GM13976 (cell line): Measurements from ENCODE around the gene CAMSAP2.

ENCODE experiments used
- DNase-seq: peaks from one replicate; pipeline ENCODE4 v3.0.0; 2012; ENCODE audit warnings: low spot score
- in situ Hi-C: fragments of 300-500 bp; cut with MboI; formaldehyde crosslinking; loops from one replicate; pipeline ENCODE4 v1.12.0; 2022; ENCODE audit warnings: low sequenced_read_pairs, mixed read lengths, inconsistent platforms; ENCODE audit not compliant: unreplicated experiment
- TF ChIP-seq, protein P1 (sequence below): IDR thresholded peaks from 2 replicates; pipeline ENCODE4 v1.5.1; 2012; ENCODE audit warnings: borderline replicate concordance, mild to moderate bottlenecking; ENCODE audit not compliant: insufficient read depth; ENCODE audit errors: extremely low read depth, missing control alignments, control extremely low read depth

Gene CAMSAP2

DNA sequence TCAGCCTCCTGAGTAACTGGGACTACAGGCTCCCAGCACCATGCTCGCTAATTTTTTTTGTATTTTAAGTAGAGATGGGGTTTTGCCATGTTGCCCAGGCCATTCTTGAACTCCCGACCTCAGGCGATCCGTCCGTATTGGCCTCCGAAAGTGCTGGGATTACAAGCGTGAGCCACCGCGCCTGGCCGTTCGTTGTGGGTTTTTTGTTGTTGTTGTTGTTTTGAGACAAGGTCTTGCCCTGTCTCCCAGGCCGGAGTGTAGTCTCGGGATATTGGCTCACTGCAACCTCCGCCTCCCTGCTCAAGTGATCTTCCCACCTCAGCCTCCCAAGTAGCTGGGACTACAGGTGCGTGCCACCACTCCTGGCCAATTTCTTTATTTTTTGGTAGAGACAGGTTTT lies 151.3 kb downstream of the CAMSAP2 start:
- TF ChIP-seq, protein P1, sequence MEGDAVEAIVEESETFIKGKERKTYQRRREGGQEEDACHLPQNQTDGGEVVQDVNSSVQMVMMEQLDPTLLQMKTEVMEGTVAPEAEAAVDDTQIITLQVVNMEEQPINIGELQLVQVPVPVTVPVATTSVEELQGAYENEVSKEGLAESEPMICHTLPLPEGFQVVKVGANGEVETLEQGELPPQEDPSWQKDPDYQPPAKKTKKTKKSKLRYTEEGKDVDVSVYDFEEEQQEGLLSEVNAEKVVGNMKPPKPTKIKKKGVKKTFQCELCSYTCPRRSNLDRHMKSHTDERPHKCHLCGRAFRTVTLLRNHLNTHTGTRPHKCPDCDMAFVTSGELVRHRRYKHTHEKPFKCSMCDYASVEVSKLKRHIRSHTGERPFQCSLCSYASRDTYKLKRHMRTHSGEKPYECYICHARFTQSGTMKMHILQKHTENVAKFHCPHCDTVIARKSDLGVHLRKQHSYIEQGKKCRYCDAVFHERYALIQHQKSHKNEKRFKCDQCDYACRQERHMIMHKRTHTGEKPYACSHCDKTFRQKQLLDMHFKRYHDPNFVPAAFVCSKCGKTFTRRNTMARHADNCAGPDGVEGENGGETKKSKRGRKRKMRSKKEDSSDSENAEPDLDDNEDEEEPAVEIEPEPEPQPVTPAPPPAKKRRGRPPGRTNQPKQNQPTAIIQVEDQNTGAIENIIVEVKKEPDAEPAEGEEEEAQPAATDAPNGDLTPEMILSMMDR = no peak
- in situ Hi-C loops = no loop called here
- DNase-seq = no peak

DNA sequence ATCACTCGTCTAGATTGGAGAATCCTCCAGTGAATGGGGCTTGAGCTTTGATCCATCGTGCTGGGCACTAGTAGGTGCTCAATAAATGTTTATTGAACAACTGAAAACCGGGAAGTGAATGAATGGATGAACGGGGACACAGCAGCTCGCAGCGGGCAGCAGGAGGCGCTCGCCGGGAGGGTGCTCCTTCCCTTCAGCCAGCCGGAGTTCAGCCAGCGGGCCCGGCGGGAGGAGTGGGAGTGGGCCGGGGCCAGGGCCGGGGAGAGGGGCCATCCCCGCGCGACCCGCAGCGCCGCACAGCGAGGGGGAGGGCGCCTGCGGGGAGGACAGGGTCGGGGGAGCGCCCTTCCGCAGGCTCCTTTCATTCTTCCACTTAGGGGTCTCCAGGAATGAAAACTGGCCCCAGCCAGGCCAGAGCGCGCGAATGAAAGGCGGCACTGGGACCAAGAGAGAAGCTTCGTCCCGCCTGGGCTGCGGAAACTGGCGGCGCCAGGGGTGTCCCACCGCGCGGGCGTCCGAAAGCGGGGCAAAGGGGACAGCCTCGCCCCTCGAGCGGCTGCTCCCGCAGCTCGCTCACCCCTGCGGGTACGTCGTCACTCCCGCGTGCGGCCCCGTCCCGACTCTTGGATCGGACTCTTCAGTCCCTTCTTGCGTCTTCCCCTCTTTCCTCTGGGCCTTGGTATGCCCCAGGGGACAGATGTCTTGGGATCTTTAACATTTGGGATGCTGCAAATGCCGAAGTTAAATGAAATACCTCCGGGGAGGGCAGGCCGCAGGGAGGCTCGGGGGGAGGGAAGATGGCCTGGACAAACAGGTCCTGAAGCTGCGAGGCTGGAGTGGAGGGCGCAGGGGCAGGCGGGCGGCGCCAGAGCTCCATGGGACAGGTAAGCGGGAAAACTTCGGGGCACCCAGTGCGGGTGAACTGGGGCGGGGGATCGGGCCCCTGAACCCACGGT lies 152.4 kb downstream of the CAMSAP2 start:
- DNase-seq = peak; percentile 71
- in situ Hi-C loops = no loop called here
- TF ChIP-seq, protein P1 = peak; percentile 57

DNA sequence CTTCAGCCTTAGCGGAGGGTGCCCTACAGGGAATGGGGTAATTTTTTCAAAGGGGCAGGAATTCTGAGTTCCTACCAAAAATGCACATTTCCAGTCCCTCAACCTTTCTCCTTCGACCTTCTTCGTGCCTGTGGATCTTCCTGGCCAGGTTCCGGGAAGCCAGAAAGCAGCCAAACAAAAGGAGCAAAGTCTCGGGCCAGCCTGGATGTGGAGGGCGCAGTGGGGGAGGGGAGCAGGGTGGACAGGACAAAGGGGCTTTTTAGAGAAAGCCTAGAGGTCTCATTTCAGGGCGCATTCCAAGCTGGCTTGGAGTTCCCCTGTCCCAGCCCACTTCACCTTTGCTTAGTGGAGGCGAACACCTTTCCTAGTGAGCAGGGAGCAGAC lies 153.1 kb downstream of the CAMSAP2 start:
- in situ Hi-C loops = no loop called here
- DNase-seq = no peak
- TF ChIP-seq, protein P1 = no peak

DNA sequence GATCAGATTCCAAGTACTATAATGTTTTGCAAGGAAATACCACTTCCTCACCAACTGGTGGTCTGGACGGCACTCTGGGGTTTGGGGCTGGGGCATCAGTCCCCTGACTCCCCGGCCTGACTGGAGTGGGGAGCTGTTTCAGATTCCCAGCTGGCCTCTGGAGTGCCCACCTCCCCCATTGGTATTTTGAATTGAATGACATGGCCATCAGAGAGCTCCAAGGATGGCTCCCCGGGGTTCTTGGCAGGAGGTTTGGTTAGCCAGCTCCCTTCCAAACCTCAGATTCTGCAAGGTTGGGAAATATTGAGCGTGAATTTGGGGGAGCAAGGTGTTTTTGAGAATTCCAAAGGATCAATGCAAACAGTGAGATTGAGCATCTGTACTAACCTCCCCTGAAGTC lies 153.9 kb downstream of the CAMSAP2 start:
- in situ Hi-C loops = no loop called here
- TF ChIP-seq, protein P1 = no peak

DNA sequence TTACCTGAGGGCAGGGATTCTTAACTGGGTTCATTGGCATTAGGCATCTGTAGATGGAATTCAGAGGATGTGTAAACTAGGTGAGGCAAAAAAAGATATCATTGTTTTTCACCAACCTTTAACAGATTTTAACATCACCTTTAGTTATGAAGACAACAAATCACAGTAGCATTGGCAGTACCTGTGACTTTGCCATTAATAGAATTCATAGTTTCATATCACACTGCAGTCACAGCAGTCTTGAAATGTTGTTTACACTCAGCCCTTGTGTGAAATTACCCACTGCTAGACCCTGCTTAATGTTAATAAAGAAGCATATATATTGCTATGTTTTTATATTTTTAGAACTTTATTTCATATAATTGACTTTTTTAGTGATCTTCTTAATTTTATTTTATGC lies 154.3 kb downstream of the CAMSAP2 start:
- DNase-seq = no peak
- TF ChIP-seq, protein P1 = no peak
- in situ Hi-C loops = no loop called here

More for the DNA sequence above, 153.9 kb downstream of the CAMSAP2 start:
- DNase-seq = no peak

DNA sequence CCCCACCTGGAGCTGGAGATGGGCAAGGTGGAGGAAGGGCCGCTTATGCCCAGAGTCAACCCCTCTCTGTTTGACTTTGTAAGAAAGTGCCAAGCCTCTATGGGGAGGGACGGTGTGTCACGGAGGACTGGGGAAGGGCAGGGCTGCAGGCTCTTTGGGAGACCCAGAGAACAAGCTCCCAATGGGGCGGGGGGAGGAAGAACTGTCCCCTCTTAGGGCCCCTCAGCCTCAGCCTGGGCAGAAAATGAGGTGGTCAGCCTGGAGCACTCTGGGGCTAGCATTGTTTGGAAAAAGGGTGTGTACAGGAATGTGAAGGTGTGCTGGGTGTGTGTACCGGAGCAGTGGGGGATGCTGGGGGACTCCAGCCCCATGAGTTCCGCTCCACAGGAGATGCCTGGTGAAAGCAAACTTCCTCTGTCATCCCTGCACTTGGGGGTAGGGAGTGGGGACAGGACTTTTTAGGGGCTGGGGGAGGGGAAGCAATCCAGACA lies 154.8 kb downstream of the CAMSAP2 start:
- in situ Hi-C loops = no loop called here

More for the DNA sequence above, 154.8 kb downstream of the CAMSAP2 start:
- no peak for DNase-seq
- TF ChIP-seq, protein P1 = no peak
